Stomach (tissue), 9 donors: ENCODE measurements around the gene GPR176. TPM values are rescaled to one million over a fixed set of nuclear protein-coding genes. Genes with fewer than 3 reads are reported as not detected.
A peak's percentile ranks its signal among the peaks of the same experiment; 100 is the strongest.

Experiments
- DNase-seq, 2 donors: peaks; one replicate each; pipeline versions ENCODE4 v3.0.0 to v3.0.0-alpha.2; 2013 to 2019
- H3K27ac ChIP-seq, 5 donors: fragments of 200-600 bp in 4 of 5; sonication (generic) in 4 of 5; one replicate each; pipeline ENCODE4 v1.5.1; 2013 to 2019; ENCODE audit warnings: mild to moderate bottlenecking in 1 of 5, moderate library complexity in 1 of 5
- H3K27me3 ChIP-seq, 3 donors: fragments of 200-600 bp; sonication (generic); one replicate each; pipeline ENCODE4 v1.5.1; 2017 to 2019; ENCODE audit warnings: mixed run types in 1 of 3
- H3K36me3 ChIP-seq, 4 donors: fragments of 200-600 bp; sonication (generic); 1 replicate in 3 of 4; 2 replicates in 1 of 4; pipeline ENCODE4 v1.5.1; 2016 to 2019
- H3K4me1 ChIP-seq, 4 donors: fragments of 200-600 bp; sonication (generic); one replicate each; pipeline ENCODE4 v1.5.1; 2016 to 2019
- H3K4me3 ChIP-seq, 4 donors: fragments of 200-600 bp; sonication (generic) in 3 of 4; one replicate each; pipeline ENCODE4 v1.5.1; 2016 to 2019; ENCODE audit warnings: mild to moderate bottlenecking in 1 of 4
- H3K9me3 ChIP-seq, 4 donors: fragments of 200-600 bp; sonication (generic); one replicate each; pipeline ENCODE4 v1.5.1; 2016 to 2019
- CTCF ChIP-seq, 7 experiments: fragments of 450-650 bp in 4 of 7; fragments of 200-600 bp in 3 of 7; sonication (generic) in 3 of 7; IDR thresholded peaks; one replicate each; pipeline ENCODE4 v1.5.1; 2016 to 2019; ENCODE audit warnings: antibody characterized with exemption in 7 of 7, control low read depth in 2 of 7, mild to moderate bottlenecking in 1 of 7
- EP300 ChIP-seq: sonication (generic); formaldehyde crosslinking; IDR thresholded peaks from one replicate; pipeline ENCODE4 v1.6.1; 2017; ENCODE audit warnings: antibody characterized with exemption
- POLR2A ChIP-seq, 4 donors: fragments of 450-650 bp; IDR thresholded peaks; one replicate each; pipeline ENCODE4 v1.6.1; 2016; ENCODE audit warnings: antibody characterized with exemption in 4 of 4, control low read depth in 2 of 4, mild to moderate bottlenecking in 1 of 4, moderate library complexity in 1 of 4
- POLR2AphosphoS5 ChIP-seq, 3 donors: sonication (generic); formaldehyde crosslinking; IDR thresholded peaks; one replicate each; pipeline ENCODE4 v1.6.1; 2016; ENCODE audit warnings: antibody characterized with exemption in 3 of 3
- WGBS, 5 donors: extraction: QIAGEN DNeasy Blood & Tissue Kit in 3 of 5; methylation state at CpG; one replicate each; pipeline versions ENCODE4 v1.1.5 to v1.1.7; 2013 to 2018; 5-methylcytosine and 5-hydroxymethylcytosine counted together
- intact Hi-C: fragments of 100-400 bp; cut with DNase I; formaldehyde crosslinking; loops from one replicate; pipeline ENCODE4 v1.15.1; 2023; ENCODE audit warnings: low total_unique reads
- polyA plus RNA-seq, 3 donors: library from polyadenylated mRNA; stranded (reverse); fragments of 200-250 nt; gene quantifications; one replicate each; pipeline ENCODE4 v1.2.3, GENCODE V29; 2013
- total RNA-seq, 5 donors: library from RNA; depleted of rRNA; stranded (reverse); fragments of >200 nt; gene quantifications; one replicate each; pipeline versions ENCODE4 v1.1.0 to v1.2.3, GENCODE V29; 2014 to 2016
- donor health status: healthy with polysubstance abuse.
- donor health status: Bipolar disorder and iron deficiency.
- donor health status: healthy.

The GPR176 gene
- total and polyA plus RNA-seq, 8 donors = 0.29 to 10.1 (median 1.3) TPM; not detected in 1

- peak overlapping the region; percentile 71 to 80 (median 78) for H3K4me3 ChIP-seq
- H3K27ac ChIP-seq = no peak overlapping the region
- 34 to 47% (median 43%) methylated on average over 13 of the region's 13 CpGs for WGBS, 5 donors
These were observed 1.2 kb downstream of the GPR176 start for GRCh38 chr15:39918688-39919385.

GRCh38 chr15:39914977-39915376, 5.1 kb downstream of the GPR176 start:
- H3K4me3 ChIP-seq = no peak overlapping the region
- no peaks in the 10 kb centered on the region for H3K9me3 ChIP-seq
- H3K27me3 ChIP-seq = peaks cover 0 to 30% (median 7%) of the 10 kb centered on the region in 3 donors
- intact Hi-C loops = no loop called here
- H3K27ac ChIP-seq = no peak overlapping the region
- WGBS, 5 donors = 76 to 84% (median 81%) methylated on average over 2 of the region's 2 CpGs
- H3K4me1 ChIP-seq = peaks cover 6 to 10% (median 10%) of the 10 kb centered on the region in 4 donors
- no peak for DNase-seq
- TF ChIP-seq EP300 = no peak
- TF ChIP-seq POLR2AphosphoS5 (IDR thresholded peaks at IDR 0.05) = no peak
- no peak for TF ChIP-seq CTCF (IDR thresholded peaks at IDR 0.05)
- no peak for TF ChIP-seq POLR2A (IDR thresholded peaks at IDR 0.05)
- H3K36me3 ChIP-seq = no peaks in the 10 kb centered on the region

More at GRCh38 chr15:39918688-39919385, 1.2 kb downstream of the GPR176 start:
- H3K27me3 ChIP-seq = peaks cover 0 to 37% (median 14%) of the 10 kb centered on the region in 3 donors
- peak in 1 of 2 donors; percentile 10 for DNase-seq
- intact Hi-C loops = no loop called here
- H3K9me3 ChIP-seq = no peaks in the 10 kb centered on the region
- TF ChIP-seq POLR2A (IDR thresholded peaks at IDR 0.05) (no peak), EP300 (no peak), POLR2AphosphoS5 (IDR thresholded peaks at IDR 0.05) (no peak), CTCF (IDR thresholded peaks at IDR 0.05) (no peak)
- H3K36me3 ChIP-seq = no peaks in the 10 kb centered on the region
- H3K4me1 ChIP-seq = peaks cover 12 to 24% (median 19%) of the 10 kb centered on the region in 4 donors

- Histone ChIP-seq H3K36me3 (no peaks in the 10 kb centered on the region), H3K27ac (no peak overlapping the region), H3K9me3 (no peaks in the 10 kb centered on the region), H3K4me1 (no peaks in the 10 kb centered on the region), H3K4me3 (no peak overlapping the region), H3K27me3 (no peaks in the 10 kb centered on the region)
- no peak for DNase-seq
- 71 to 92% (median 79%) methylated on average over 5 of the region's 5 CpGs for WGBS, 5 donors
- intact Hi-C loops = no loop called here
- TF ChIP-seq EP300 = no peak
- TF ChIP-seq CTCF (IDR thresholded peaks at IDR 0.05) = no peak
- no peak for TF ChIP-seq POLR2AphosphoS5 (IDR thresholded peaks at IDR 0.05)
- no peak for TF ChIP-seq POLR2A (IDR thresholded peaks at IDR 0.05)
These were observed 11.1 kb downstream of the GPR176 start for GRCh38 chr15:39909007-39909406.

- intact Hi-C loops = no loop called here
- no peaks in the 10 kb centered on the region for H3K27me3 ChIP-seq
- no peak overlapping the region for H3K27ac ChIP-seq
- H3K36me3 ChIP-seq = no peaks in the 10 kb centered on the region
- no peak overlapping the region for H3K4me3 ChIP-seq
- no peak for TF ChIP-seq POLR2AphosphoS5 (IDR thresholded peaks at IDR 0.05)
- no peak for TF ChIP-seq POLR2A (IDR thresholded peaks at IDR 0.05)
- no peak for TF ChIP-seq CTCF (IDR thresholded peaks at IDR 0.05)
- TF ChIP-seq EP300 = no peak
- DNase-seq = no peak
- WGBS, 5 donors = 14 to 34% (median 29%) methylated on average over 1 of the region's 1 CpG
- H3K4me1 ChIP-seq = no peaks in the 10 kb centered on the region
- H3K9me3 ChIP-seq = no peaks in the 10 kb centered on the region
These were observed 11.9 kb downstream of the GPR176 start for GRCh38 chr15:39908186-39908585.
